K562 (cell line): ENCODE measurements around the gene LPCAT3. TPM values are rescaled to one million over a fixed set of nuclear protein-coding genes. Genes with fewer than 3 reads are reported as not detected.

Source experiments
- CREBBP ChIP-seq: IDR thresholded peaks from one replicate; pipeline ENCODE4 v1.6.1; 2012; ENCODE audit warnings: low read depth, mild to moderate bottlenecking, control low read depth, inconsistent platforms, low read length
- ESRRA ChIP-seq: fragments of 450-650 bp; IDR thresholded peaks from 2 replicates; pipeline ENCODE4 v1.6.1; 2014; ENCODE audit warnings: low read depth, mild to moderate bottlenecking, moderate library complexity, borderline replicate concordance
- FIP1L1 ChIP-seq: fragments of 200-400 bp; formaldehyde crosslinking; IDR thresholded peaks from 2 replicates; pipeline ENCODE4 v1.6.1; 2018; ENCODE audit warnings: mild to moderate bottlenecking, low read depth, low read length; ENCODE audit not compliant: poor library complexity, severe bottlenecking
- FOXM1 ChIP-seq, 2 experiments: fragments of 450-650 bp in 1 of 2; sonication (generic) in 1 of 2; formaldehyde crosslinking in 1 of 2; IDR thresholded peaks; 2 replicates each; pipeline versions ENCODE4 v1.6.1 to v1.9.0; 2017 to 2022; ENCODE audit warnings: low read depth in 2 of 2, mild to moderate bottlenecking in 2 of 2, missing genetic modification reagents in 1 of 2, moderate library complexity in 1 of 2
- FUS ChIP-seq: fragments of 200-400 bp; formaldehyde crosslinking; optimal IDR thresholded peaks from 2 replicates; pipeline ENCODE3; 2017; ENCODE audit warnings: low read depth, low read length
- GABPB2 ChIP-seq: fragments of 250-450 bp; sonication (Bioruptor Pico); conservative IDR thresholded peaks from 2 replicates; pipeline ENCODE4 v1.5.1; 2021; ENCODE audit warnings: mild to moderate bottlenecking
- MTA3 ChIP-seq: fragments of 450-650 bp; formaldehyde crosslinking; IDR thresholded peaks from 2 replicates; pipeline ENCODE4 v1.6.1; 2017; ENCODE audit warnings: mild to moderate bottlenecking, borderline replicate concordance
- POLR2AphosphoS2 ChIP-seq: IDR thresholded peaks from 2 replicates; pipeline ENCODE4 v1.6.1; 2012; ENCODE audit warnings: low read length, improper control_type of control experiment
- TAF1 ChIP-seq: IDR thresholded peaks from 2 replicates; pipeline ENCODE4 v1.6.1; 2011; ENCODE audit warnings: mild to moderate bottlenecking, low read length, moderate library complexity; ENCODE audit not compliant: insufficient read depth, control insufficient read depth, severe bottlenecking; ENCODE audit errors: extremely low read depth
- ZFPM2 ChIP-seq: fragments of 250-450 bp; sonication (Bioruptor Pico); IDR thresholded peaks from 2 replicates; pipeline ENCODE4 v1.5.1; 2022; ENCODE audit warnings: mild to moderate bottlenecking
- ZNF175 ChIP-seq: fragments of 200-800 bp; sonication (Bioruptor generic); IDR thresholded peaks from 2 replicates; pipeline ENCODE4 v1.6.1; 2016; ENCODE audit warnings: low read depth, mild to moderate bottlenecking, missing genetic modification characterization, missing compliant biosample characterization
- ZNF830 ChIP-seq: fragments of 250-450 bp; sonication (Bioruptor Pico); IDR thresholded peaks from 2 replicates; pipeline ENCODE4 v1.5.0; 2021; ENCODE audit warnings: mild to moderate bottlenecking
- polyA plus RNA-seq, 8 experiments: library from polyadenylated mRNA; depleted of rRNA in 4 of 8; stranded (reverse) in 5 of 8; unstranded in 3 of 8; fragments of >200 nt; fragmentation: Nextera tagmentation in 2 of 8; fragmentation: Illumina TruSeq in 1 of 8; extraction: Ambion mirVana in 2 of 8; extraction: Trizol in 1 of 8; gene quantifications; 2 replicates each; pipeline versions ENCODE4 v1.2.1 to v1.2.3, GENCODE V29; 2011 to 2014; ENCODE audit warnings: inconsistent platforms in 1 of 8, missing spikeins in 1 of 8
- total RNA-seq, 7 experiments: library from RNA; depleted of rRNA in 6 of 7; stranded (reverse); fragments of >200 nt in 6 of 7; fragmentation: Illumina TruSeq in 2 of 7; extraction: Trizol in 2 of 7; gene quantifications; 2 replicates each; pipeline versions ENCODE4 v1.2.1 to v1.2.3, GENCODE V29; 2011 to 2021; ENCODE audit warnings: low replicate concordance in 1 of 7
- TF ChIP-seq, protein P1 (sequence below): sonication (generic); formaldehyde crosslinking; IDR thresholded peaks from 2 replicates; pipeline ENCODE4 v1.8.1; 2022; ENCODE audit warnings: missing genetic modification reagents
- TF ChIP-seq, protein P2 (sequence below): fragments of 450-650 bp; IDR thresholded peaks from 2 replicates; pipeline ENCODE4 v1.6.1; 2016; ENCODE audit warnings: low read depth, mild to moderate bottlenecking, moderate library complexity
- TF ChIP-seq, protein P3 (sequence below), 2 experiments: IDR thresholded peaks in 1 of 2; conservative IDR thresholded peaks in 1 of 2; 2 replicates each; pipeline ENCODE4 v1.6.1; 2016; ENCODE audit warnings: low read depth in 2 of 2, mild to moderate bottlenecking in 1 of 2, missing compliant biosample characterization in 1 of 2, missing genetic modification characterization in 1 of 2, moderate library complexity in 1 of 2
- TF ChIP-seq, protein P4 (sequence below): fragments of 250-450 bp; sonication (Bioruptor Pico); IDR thresholded peaks from 2 replicates; pipeline ENCODE4 v1.9.0; 2021; ENCODE audit warnings: mild to moderate bottlenecking, inconsistent platforms
- TF ChIP-seq, protein P5 (sequence below): fragments of 450-650 bp; formaldehyde crosslinking; IDR thresholded peaks from 2 replicates; pipeline ENCODE4 v1.4.0; 2022; ENCODE audit warnings: mild to moderate bottlenecking, moderate library complexity

LPCAT3 gene
- total and polyA plus RNA-seq, 9 of the 15 experiments (the other 6 are each of a cell fraction or from before 2014, with no cell fraction given), result 4.9 to 52.5 (median 25.3) TPM

DNA sequence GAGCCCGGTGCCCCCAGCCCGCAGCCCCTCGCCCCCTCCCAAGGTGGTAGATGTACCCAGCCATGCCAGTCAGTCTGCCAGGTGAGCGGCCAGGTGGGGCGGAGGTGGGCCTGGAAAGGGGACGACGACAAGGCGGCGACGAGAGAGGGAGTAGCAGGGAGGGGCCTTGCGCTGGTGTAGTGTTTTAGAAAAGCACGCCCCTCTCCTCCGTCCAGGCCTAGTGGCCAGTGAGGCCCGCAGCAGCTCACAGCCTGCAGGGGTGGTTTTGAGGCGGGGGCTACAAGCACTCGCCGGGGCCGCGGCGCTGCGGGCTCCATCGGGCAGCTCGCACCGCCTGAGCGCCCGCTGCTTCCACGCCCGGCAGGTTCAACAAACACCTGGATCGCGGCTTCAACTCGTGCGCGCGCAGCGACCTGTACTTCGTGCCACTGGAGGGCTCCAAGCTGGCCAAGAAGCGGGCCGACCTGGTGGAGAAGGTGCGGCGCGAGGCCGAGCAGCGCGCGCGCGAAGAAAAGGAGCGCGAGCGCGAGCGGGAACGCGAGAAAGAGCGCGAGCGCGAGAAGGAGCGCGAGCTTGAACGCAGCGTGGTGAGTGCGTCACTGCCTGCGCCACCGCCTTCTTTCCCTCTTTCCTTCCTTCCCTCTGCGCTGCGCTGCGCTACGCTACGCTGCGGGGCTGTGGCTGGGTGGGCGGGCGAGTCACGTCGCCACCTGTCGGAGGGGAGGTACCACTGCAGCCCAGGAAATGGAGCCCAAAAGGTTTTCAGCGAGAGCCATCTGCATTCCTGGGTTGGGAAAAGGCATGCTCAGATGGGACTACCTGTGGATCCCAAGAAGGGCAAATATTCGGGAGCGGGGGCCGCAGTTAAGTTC is 80.6 kb downstream of the LPCAT3 start (continued):
- TF ChIP-seq, protein P1, sequence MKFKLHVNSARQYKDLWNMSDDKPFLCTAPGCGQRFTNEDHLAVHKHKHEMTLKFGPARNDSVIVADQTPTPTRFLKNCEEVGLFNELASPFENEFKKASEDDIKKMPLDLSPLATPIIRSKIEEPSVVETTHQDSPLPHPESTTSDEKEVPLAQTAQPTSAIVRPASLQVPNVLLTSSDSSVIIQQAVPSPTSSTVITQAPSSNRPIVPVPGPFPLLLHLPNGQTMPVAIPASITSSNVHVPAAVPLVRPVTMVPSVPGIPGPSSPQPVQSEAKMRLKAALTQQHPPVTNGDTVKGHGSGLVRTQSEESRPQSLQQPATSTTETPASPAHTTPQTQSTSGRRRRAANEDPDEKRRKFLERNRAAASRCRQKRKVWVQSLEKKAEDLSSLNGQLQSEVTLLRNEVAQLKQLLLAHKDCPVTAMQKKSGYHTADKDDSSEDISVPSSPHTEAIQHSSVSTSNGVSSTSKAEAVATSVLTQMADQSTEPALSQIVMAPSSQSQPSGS (CRISPR knock-in tag), result no peak
- TF ChIP-seq ESRRA (peak; percentile 75), POLR2AphosphoS2 (peak; percentile 97), CREBBP (no peak), ZNF830 (peak; percentile 85; the same call in 1 of the 2 replicates), GABPB2 (no peak), FIP1L1 (peak; percentile 45), FOXM1 (IDR thresholded peaks at IDR 0.05; ENCODE audit: low read depth) (no peak), FOXM1 (CRISPR knock-in tag; IDR thresholded peaks at IDR 0.05; ENCODE audit: low read depth) (0 out of 2 replicates have a peak, but pooled peaks have one; percentile 45), ZNF175 (no peak), MTA3 (peak; percentile 74; the same call in 1 of the 2 replicates), TAF1 (peak; percentile 63), ZFPM2 (no peak), FUS (peak; percentile 49)
- TF ChIP-seq, protein P2, sequence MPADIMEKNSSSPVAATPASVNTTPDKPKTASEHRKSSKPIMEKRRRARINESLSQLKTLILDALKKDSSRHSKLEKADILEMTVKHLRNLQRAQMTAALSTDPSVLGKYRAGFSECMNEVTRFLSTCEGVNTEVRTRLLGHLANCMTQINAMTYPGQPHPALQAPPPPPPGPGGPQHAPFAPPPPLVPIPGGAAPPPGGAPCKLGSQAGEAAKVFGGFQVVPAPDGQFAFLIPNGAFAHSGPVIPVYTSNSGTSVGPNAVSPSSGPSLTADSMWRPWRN, result no peak
- TF ChIP-seq, protein P3, sequence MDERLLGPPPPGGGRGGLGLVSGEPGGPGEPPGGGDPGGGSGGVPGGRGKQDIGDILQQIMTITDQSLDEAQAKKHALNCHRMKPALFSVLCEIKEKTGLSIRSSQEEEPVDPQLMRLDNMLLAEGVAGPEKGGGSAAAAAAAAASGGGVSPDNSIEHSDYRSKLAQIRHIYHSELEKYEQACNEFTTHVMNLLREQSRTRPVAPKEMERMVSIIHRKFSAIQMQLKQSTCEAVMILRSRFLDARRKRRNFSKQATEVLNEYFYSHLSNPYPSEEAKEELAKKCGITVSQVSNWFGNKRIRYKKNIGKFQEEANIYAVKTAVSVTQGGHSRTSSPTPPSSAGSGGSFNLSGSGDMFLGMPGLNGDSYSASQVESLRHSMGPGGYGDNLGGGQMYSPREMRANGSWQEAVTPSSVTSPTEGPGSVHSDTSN (CRISPR knock-in tag; IDR thresholded peaks at IDR 0.05; ENCODE audit: low read depth), result no peak
- TF ChIP-seq, protein P3 (tag; conservative IDR thresholded peaks at IDR 0.05; ENCODE audit: low read depth), result no peak
- TF ChIP-seq, protein P4, sequence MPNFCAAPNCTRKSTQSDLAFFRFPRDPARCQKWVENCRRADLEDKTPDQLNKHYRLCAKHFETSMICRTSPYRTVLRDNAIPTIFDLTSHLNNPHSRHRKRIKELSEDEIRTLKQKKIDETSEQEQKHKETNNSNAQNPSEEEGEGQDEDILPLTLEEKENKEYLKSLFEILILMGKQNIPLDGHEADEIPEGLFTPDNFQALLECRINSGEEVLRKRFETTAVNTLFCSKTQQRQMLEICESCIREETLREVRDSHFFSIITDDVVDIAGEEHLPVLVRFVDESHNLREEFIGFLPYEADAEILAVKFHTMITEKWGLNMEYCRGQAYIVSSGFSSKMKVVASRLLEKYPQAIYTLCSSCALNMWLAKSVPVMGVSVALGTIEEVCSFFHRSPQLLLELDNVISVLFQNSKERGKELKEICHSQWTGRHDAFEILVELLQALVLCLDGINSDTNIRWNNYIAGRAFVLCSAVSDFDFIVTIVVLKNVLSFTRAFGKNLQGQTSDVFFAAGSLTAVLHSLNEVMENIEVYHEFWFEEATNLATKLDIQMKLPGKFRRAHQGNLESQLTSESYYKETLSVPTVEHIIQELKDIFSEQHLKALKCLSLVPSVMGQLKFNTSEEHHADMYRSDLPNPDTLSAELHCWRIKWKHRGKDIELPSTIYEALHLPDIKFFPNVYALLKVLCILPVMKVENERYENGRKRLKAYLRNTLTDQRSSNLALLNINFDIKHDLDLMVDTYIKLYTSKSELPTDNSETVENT (CRISPR knock-in tag), result peak; percentile 82; the same call in 1 of the 2 replicates
- TF ChIP-seq, protein P5, sequence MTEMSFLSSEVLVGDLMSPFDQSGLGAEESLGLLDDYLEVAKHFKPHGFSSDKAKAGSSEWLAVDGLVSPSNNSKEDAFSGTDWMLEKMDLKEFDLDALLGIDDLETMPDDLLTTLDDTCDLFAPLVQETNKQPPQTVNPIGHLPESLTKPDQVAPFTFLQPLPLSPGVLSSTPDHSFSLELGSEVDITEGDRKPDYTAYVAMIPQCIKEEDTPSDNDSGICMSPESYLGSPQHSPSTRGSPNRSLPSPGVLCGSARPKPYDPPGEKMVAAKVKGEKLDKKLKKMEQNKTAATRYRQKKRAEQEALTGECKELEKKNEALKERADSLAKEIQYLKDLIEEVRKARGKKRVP (CRISPR knock-in tag), result no peak
